Raji (cell line): ENCODE results near the gene INPP5A.

Experiments used
- POLR2A ChIP-seq: IDR thresholded peaks from 2 replicates; pipeline ENCODE4 v1.6.1; 2011; ENCODE audit warnings: low read depth, low read length, control low read depth; ENCODE audit not compliant: insufficient read depth

Gene INPP5A

DNA sequence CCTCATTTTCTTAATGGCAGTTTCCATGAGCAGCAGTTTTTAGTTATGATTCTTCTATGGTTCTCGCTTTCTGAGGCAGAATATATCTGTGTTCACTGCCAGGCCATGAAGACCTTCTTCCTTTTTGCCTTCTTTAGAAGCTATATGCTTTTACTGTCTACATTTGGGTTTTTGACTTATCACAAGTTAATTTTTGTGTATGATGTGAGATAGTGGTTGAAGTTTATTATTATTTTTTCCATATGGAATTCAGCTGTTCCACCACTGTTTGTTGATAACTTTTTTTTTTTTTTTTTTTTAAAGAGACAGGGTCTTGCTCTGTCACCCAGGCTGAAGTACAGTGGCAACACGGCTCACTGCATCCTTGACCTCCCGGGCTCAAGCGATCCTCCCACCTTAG is 44.5 kb downstream of the INPP5A start:
- TF ChIP-seq POLR2A, result no peak

GRCh38 chr10:132582771-132583170 is 45.2 kb downstream of the INPP5A start:
- TF ChIP-seq POLR2A, result no peak

DNA sequence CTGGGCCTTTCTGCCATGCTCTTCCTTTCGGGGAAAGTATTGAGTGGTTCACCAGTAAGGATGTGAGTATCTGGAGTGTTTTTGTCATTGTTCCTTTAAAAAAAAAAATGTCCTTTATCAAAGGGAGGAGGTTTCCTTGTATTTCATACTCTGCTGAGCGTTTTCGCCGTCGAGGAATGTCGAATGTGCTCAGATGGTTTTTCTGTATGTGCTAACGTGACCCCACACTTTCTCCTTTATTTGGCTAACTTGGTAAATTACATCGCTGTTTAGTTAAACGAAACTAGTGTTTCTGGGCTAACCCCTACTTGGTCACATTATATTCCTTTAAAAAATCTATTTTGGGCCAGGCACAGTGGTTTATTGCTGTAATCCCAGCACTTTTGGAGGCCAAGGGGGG is 45.9 kb downstream of the INPP5A start:
- TF ChIP-seq POLR2A, result no peak

- TF ChIP-seq POLR2A, result no peak
Observed at GRCh38 chr10:132584081-132584480, 46.5 kb downstream of the INPP5A start.

DNA sequence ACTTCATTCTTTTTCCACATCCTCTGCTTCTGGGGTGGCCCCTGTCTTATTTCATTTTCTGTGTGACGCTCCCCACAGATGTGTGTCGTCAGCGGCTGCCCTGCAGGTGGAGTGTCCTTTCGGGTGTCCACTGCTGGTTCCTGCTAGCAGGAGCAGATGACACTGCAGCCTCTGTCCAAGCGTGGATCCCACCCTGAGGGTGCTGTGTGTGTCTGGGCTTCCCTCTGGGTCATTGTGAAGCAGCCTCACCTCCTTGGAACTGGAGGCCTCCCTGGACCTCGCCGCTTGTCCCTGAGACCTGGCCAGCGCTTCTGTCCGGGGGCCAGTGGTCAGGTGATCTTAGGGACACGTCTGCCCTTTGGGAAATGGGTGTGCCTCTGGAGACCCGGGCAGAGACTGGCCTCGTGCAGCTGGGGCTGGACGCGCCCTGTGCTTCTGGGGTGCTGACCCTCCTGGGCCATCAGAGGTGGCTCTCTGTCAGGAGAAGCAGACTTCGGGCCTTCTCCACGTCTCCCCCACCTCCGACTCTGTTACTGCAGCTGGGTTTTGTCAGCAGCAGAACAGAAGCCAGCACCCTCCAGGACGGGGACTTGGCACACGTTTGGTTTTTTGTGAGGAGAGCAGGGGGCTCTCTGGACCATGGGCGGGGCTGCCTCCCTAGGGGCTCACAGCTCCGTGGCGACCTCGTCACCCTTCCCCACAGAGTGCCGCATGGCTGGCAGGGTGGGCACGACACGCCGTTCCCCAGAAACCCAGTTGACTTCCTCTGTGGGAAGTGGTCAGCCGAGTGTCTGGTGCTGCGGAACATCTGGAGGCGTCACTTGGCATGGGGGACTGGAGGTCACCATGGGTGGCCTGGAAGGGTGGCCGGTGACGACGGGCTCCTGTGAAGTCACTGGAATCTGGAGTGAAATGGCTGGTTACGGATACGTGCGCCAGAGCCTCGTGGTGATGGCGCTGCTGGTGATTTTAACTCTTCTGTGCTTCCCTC is 48.4 kb downstream of the INPP5A start:
- TF ChIP-seq POLR2A, result no peak

GRCh38 chr10:132586739-132587138 is 49.2 kb downstream of the INPP5A start:
- no peak for TF ChIP-seq POLR2A

- no peak for TF ChIP-seq POLR2A
Observed at GRCh38 chr10:132587175-132587574, 49.6 kb downstream of the INPP5A start.

- TF ChIP-seq POLR2A, result no peak
Observed at GRCh38 chr10:132588301-132589013, 50.9 kb downstream of the INPP5A start.

- no peak for TF ChIP-seq POLR2A
Observed at GRCh38 chr10:132589015-132589414, 51.4 kb downstream of the INPP5A start.

DNA sequence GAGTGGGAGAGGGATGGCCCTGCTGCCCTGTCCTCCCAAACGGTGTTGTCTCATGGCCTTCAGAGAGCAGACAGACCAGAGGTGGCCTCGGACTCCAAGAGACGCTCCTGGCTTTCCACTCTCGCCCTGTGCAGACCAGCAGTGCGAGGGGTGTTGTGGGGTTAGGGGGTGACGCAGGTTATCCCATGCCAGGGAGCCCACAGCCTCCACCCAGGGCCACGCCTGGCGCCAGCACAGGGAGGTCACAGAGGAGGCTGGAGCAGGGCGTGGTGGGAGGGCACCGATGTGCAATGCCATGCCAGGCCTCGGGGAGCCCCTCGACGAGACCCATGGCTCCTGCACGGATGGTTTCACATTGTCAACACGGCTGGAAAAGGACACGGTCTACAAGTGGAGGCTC is 52.1 kb downstream of the INPP5A start:
- TF ChIP-seq POLR2A, result no peak

DNA sequence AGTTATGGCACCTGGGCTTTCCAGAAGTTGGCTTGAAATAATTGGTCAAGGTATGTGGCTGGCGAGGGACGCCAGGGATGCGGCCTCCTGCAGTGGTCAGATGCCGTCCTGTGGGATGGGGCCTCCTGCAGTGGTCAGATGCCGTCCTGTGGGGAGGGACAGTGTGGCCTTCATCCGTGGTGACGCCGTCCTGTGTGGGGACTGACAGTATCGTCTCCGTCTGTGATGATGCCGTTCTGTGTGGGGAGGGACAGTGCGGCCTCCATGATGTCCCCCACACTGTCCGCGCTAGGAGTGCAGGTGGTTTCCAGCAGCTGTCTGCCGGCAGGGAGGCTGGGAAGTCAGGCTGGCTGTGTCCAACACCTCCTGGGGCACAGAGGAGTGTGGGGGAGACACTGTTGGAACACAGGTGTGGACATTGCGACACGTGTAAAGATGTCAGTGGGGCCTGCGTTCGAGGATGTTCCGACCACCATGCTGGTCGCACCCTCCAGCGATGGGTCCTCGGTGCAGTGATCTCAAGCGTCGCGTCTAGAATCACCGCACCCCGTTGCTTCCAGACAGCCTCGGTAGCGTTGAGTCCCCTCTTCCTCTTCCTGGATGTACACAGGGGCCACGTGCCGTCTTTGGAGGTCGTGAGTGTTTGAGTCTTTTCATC is 52.6 kb downstream of the INPP5A start:
- no peak for TF ChIP-seq POLR2A

GRCh38 chr10:132590752-132591121 is 53.1 kb downstream of the INPP5A start:
- no peak for TF ChIP-seq POLR2A

DNA sequence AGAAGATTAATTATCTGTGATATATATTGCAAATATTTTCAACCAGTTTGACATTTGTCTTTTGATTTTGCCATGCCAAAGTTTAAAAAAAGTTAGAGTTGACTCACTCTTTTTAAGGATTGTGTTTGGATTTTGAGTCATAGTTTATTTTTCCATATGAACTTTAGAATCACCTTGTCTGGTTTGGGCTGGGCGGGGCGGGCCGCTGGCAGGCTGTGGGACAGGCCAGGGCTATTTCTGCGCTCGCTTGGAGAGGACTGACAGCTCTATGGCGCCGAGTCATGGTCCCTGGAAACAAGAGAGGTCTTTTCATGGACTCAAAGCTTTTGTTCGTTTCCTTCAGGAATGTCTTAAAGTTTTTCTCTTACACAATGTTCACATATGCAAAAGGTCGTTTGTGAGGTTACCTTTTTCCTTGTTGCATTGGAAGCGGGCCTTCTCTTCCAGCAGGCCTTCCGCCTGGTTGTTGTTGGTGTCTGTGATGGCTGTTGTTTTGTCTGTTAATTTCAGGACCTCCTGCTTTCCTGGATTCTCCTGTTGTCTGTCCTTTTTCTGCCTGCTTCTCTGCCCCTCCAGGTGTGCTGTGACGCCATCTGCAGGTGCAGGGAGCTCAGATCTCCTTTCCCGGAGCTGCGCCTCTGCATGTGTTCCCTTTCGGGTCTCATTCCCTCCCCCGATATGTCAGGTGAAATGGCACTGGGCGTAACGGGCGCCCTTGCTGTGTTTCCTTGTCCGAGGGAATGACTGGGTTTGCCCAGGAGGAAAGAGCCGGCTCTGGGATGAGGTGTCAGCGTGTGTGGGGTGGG is 53.8 kb downstream of the INPP5A start:
- no peak for TF ChIP-seq POLR2A

GRCh38 chr10:132592790-132593383 is 55.3 kb downstream of the INPP5A start:
- no peak for TF ChIP-seq POLR2A
